ENCODE data around the gene HPGD.
"Not testable (repeated sequence)": the region's sequence is repeated elsewhere in the genome, so short reads cannot be mapped to it uniquely, and the experiment has no call there.

The HPGD gene

DNA sequence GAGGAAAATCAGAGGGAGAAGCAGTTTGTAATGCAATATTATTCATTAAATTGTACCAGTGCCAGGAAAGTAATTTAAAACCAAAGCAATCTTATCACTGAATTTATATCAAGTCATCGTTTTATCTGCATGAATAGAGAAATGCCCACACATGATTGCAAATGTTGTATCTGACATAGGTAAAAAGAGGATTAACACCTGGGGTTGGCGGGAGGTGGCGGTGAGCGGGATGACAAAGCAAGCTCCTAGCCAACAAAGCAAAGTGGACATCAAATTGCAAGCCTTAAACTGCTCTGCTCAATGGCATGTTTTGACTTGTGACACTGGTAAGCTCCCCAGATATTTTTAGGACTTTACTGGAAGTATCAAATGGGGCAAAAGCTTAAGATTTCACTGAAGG, 16.4 kb downstream of the HPGD start:
- Mint-ChIP-seq H3K27me3 (no peaks in the 10 kb centered on the region), H3K36me3 (no peaks in the 10 kb centered on the region), H3K4me3 (no peak overlapping the region), H3K9me3 (no peaks in the 10 kb centered on the region), H3K27ac (no peak overlapping the region), H3K4me1 (no peaks in the 10 kb centered on the region)
- ATAC-seq: no peak

DNA sequence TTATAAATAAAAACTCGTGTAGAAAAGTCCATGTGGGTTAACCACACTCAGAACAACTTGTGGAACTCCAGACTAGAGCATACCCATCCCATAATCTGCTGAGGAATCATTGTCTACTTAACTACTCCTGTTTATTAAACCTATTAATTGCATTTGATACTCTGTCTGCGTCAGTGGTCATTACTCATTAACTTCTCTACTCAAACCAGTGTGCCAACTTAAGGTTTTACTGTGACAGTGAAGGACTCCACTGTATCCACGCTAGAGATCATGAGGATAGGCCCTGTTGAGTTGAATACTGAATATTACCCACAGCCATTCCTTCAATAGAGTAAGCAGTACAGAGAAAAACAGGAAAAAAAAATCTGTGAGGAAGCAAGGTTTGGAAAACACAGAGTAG, 17.3 kb downstream of the HPGD start:
- ATAC-seq: no peak
- Mint-ChIP-seq H3K9me3 (no peaks in the 10 kb centered on the region), H3K4me1 (no peaks in the 10 kb centered on the region), H3K4me3 (no peak overlapping the region), H3K27me3 (no peaks in the 10 kb centered on the region), H3K36me3 (no peaks in the 10 kb centered on the region), H3K27ac (no peak overlapping the region)

DNA sequence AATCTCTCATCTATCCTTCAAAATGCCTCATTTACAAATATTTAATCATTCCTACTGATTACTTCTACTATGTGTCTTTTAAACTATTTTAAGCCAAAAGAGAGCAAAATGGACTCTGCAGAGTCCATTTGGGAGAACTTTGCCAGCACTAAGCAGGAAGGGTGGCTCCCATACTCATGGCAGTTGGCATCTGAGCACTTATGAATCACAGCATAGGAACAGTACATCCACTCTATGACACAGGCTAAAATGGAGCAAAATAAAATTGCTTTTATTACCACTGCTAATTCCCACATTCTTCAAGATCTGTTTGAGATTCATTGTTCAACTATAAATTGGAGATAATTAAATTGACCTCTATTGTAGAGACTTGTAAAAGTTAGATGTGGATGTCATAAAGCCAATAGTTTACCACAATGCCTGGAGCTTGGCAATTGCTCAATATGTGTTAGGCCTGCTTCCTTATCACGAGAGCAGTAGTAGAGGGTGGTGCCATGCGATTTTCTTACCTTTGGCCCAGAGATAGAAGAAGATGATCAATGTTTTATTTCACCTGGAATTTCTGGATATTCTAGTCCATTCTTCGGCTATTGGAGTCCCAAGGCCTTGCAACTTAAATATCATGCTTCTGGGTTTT, 19.1 kb downstream of the HPGD start:
- no peaks in the 10 kb centered on the region for H3K36me3 Mint-ChIP-seq
- H3K4me3 Mint-ChIP-seq: no peak overlapping the region
- no peaks in the 10 kb centered on the region for H3K4me1 Mint-ChIP-seq
- ATAC-seq: no peak
- H3K27me3 Mint-ChIP-seq: no peaks in the 10 kb centered on the region
- H3K27ac Mint-ChIP-seq: no peak overlapping the region
- H3K9me3 Mint-ChIP-seq: no peaks in the 10 kb centered on the region

DNA sequence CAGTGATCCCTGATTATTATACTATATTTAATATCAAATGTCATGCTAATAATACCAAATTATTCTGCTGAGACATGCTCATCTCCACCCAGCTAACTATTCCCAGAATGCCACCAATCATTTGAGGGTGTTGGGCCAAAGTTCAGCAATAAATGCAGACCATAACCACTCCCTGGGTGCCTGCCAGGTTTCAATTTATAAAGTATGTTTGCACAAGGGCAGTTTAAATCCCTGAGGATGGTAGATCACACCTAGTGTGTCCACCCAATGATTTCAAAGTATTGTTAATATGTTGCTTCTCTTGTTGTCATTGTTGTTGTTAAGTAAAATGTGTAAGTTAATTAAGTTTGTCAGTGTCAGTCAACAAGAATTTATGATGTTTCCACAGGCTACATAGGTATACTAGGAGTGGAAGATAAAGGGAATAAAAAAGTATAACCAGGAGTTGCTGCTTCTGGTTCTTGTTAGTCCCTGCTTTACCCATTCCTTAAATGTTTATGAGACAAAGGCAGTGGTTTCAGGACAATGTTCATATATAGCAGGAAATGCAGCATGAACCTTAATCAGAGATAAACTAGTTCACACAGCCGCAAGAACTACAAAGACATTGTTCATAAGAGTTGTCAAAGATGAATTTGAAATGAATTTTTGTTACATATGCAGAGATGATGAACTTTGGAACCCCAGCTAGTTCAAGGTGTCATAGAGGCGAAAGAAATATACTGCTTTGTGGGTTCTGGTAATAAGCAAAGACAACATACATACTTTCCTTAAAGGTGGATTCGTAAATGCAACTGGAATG, 25.5 kb downstream of the HPGD start:
- no peak for ATAC-seq
- no peak overlapping the region for H3K4me3 Mint-ChIP-seq
- H3K27ac Mint-ChIP-seq: no peak overlapping the region

DNA sequence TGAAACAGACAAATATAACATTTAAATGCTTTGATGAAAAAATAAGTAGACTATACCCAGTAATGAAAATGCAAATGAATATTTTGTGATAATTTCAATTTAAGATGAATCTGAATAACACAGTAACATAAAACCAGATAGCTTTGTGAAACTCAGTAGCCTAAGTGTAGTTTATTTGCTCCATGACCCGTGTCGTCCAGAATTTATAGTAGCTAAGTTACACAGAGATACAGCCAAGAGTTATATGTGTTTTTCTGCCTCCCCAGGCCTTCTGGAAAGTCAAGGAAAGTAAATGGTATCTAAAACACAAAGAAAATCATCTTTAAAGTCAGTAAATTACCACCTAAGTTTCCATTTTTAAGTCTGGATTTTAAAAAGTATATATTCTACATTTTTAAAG, 26.7 kb downstream of the HPGD start:
- ATAC-seq: no peak
- Mint-ChIP-seq H3K36me3 (no peaks in the 10 kb centered on the region), H3K4me3 (no peak overlapping the region), H3K27me3 (no peaks in the 10 kb centered on the region), H3K4me1 (no peaks in the 10 kb centered on the region), H3K27ac (no peak overlapping the region), H3K9me3 (no peaks in the 10 kb centered on the region)

More for the DNA sequence above, 25.5 kb downstream of the HPGD start:
- Mint-ChIP-seq H3K4me1 (no peaks in the 10 kb centered on the region), H3K36me3 (no peaks in the 10 kb centered on the region), H3K27me3 (no peaks in the 10 kb centered on the region), H3K9me3 (no peaks in the 10 kb centered on the region)

DNA sequence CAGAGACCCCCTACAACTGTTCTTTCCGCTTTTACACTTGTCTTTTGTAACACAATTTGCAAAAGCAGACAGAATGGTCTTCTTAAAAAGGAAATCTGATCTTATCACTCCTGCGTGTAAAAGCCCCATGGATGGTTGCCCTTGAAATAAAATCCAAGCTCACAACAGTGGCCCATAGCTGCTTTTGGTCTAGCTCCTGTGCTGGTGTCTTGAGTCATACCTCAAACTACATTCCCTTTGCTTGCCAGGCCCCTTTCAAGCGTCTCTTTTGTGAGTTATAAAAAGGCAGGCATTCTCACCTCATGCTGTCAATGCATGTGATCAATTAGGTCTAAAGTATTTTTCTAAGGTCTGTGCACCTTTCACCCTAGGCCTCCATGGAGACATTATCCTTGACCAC, 27.6 kb downstream of the HPGD start:
- Mint-ChIP-seq H3K36me3 (no peaks in the 10 kb centered on the region), H3K9me3 (no peaks in the 10 kb centered on the region), H3K27me3 (no peaks in the 10 kb centered on the region), H3K27ac (no peak overlapping the region), H3K4me1 (no peaks in the 10 kb centered on the region), H3K4me3 (no peak overlapping the region)
- ATAC-seq: no peak

DNA sequence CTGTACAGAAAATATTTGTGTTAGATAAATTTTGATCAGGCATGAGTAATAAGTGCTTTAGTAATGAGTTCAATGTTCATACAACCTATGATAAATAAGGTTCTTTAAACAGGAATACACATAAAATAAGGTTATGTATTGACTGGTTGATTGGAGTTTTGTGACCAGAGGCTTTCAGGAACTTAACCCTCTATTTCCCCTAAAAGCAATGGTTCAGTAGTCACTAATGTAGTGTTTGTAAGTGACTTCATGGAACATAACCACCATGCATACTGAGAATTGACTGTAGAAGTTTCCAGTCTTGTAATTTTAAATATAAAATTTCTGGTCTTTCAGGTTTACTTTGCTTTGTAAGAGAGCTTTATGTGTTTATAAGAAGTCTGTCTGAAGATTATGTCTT, 28.1 kb downstream of the HPGD start:
- H3K27me3 Mint-ChIP-seq: no peaks in the 10 kb centered on the region
- H3K4me1 Mint-ChIP-seq: no peaks in the 10 kb centered on the region
- H3K36me3 Mint-ChIP-seq: no peaks in the 10 kb centered on the region
- H3K9me3 Mint-ChIP-seq: no peaks in the 10 kb centered on the region
- no peak overlapping the region for H3K4me3 Mint-ChIP-seq
- ATAC-seq: no peak
- no peak overlapping the region for H3K27ac Mint-ChIP-seq

DNA sequence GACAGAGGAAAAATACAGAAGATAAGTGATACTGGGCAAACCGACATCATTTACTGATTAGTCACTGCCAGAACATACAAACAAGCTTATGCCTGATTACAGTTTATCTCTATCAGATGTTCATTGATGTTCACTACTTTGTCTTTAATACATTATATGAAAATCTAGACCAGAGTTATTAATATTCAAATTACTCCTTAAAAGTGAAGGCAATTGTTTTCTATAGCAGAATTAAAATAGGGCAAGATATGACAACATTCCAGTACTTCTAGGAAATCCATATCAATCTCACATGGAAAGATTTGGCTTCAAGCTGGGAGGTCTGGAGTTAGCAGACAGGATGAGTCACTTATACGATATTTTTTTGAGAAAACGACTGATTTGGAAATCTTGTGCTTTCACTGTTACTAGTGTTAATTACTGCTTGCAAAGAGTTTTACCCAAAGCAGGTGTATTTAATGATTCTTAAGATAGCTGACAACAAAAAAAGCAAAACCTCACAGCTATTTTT, 31.8 kb downstream of the HPGD start:
- Mint-ChIP-seq H3K4me3 (no peak overlapping the region), H3K36me3 (no peaks in the 10 kb centered on the region), H3K4me1 (no peaks in the 10 kb centered on the region), H3K9me3 (no peaks in the 10 kb centered on the region), H3K27ac (no peak overlapping the region), H3K27me3 (peaks cover 8% of the 10 kb centered on the region)
- no peak for ATAC-seq

DNA sequence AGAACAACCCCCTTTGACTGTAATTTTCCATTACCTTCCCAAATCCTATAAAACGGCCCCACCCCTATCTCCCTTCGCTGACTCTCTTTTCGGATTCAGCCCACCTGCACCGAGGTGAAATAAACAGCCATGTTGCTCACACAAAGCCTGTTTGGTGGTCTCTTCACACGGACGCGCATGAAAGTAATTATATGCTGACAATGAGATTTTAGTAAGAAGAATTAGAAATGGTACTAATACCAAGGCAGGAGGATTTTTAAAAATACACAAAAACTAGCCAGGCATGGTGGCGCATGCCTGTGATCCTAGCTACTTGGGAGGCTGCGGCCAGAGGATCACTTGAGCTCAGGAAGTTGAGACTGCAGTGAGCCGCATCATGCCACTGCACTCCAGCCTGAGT, 33.9 kb downstream of the HPGD start:
- H3K4me1 Mint-ChIP-seq, H3K9me3 Mint-ChIP-seq, ATAC-seq, H3K36me3 Mint-ChIP-seq, H3K4me3 Mint-ChIP-seq, H3K27me3 Mint-ChIP-seq, H3K27ac Mint-ChIP-seq: not testable (repeated sequence)

DNA sequence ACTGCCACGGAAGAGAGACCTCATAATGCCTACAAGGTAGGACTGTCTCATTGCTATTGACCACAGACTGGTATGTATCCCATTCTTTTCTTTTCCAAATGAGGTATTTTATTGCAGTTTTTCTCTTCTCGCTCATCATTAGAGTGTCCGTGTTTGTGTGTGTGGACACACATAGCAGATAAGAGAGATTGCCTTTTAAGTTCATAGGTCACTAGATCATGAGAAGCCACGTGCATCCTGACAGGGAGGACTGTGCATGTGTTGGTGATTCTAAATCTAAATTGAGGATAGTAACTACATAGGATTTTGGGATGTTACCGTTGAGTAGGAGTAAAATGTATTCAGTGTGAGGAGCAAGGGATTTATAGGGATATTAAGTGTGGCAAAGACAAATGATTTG, 37.3 kb downstream of the HPGD start:
- Mint-ChIP-seq H3K4me3 (no peak overlapping the region), H3K27ac (no peak overlapping the region), H3K27me3 (peaks cover 8% of the 10 kb centered on the region), H3K4me1 (no peaks in the 10 kb centered on the region), H3K9me3 (no peaks in the 10 kb centered on the region), H3K36me3 (no peaks in the 10 kb centered on the region)
- ATAC-seq: no peak

DNA sequence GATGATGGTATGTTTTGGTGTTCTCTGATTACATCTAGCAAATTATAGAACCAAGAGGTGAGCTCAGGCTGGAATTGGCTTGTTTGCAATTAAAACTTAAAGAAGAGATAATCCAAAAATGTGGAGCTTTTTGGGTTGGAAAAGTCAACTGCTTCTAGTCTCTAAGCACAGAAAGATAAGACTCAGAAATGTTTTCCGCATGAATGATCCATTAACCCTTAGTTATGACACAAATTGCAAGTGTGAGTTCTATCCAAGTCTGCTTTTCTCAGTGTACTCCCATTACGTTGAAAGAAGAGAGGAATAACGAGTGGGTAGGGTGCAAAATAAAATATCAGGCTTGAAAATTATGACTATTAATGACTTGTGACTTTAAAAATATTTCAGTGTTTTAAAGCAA, 38.5 kb downstream of the HPGD start:
- no peak overlapping the region for H3K27ac Mint-ChIP-seq

DNA sequence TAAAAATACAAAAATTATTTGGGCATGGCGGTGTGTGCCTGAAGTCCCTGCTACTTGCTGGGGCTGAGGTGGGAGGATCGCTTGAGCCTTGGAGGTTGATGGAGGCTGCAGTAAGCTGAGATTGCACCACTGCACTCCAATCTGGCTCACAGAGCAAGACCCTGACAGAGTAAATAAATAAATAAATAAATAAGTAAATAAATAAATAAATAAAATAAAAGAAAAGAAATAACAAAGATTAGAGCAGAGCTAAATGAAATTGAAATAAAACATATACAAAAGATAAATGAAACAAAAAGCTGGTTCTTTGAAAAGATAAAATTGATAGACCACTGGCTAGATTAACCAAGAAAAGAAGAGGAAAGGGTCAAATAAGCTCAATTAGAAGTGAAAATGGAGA, 43.1 kb downstream of the HPGD start:
- Mint-ChIP-seq H3K27me3 (no peaks in the 10 kb centered on the region), H3K4me3 (no peak overlapping the region), H3K27ac (no peak overlapping the region), H3K4me1 (no peaks in the 10 kb centered on the region), H3K36me3 (no peaks in the 10 kb centered on the region), H3K9me3 (no peaks in the 10 kb centered on the region)
- no peak for ATAC-seq

More for the DNA sequence above, 38.5 kb downstream of the HPGD start:
- H3K27me3 Mint-ChIP-seq: peaks cover 8% of the 10 kb centered on the region
- H3K4me1 Mint-ChIP-seq: no peaks in the 10 kb centered on the region
- no peaks in the 10 kb centered on the region for H3K36me3 Mint-ChIP-seq
- no peak for ATAC-seq
- H3K9me3 Mint-ChIP-seq: no peaks in the 10 kb centered on the region
- no peak overlapping the region for H3K4me3 Mint-ChIP-seq

DNA sequence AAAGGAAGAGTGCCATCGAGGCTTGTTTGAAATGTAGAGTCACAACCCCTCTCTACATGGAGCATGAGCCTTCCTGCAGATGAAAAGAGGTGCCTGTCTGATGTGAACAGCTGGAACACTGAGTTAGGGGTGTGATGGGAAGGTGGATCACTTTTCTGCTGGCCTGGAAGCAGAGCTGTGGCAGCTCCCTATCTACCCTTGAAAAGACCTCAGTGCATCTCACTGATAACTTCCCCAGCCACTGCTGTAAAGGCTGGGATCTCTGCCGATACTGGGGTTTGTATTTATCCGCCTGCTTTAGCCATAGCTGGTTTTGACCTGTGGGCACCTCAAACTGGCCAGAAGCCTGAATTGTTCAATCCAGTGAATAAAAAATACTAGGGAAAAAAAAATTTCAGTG, 46.8 kb downstream of the HPGD start:
- Mint-ChIP-seq H3K36me3 (no peaks in the 10 kb centered on the region), H3K27me3 (peaks cover 15% of the 10 kb centered on the region), H3K9me3 (no peaks in the 10 kb centered on the region), H3K27ac (no peak overlapping the region), H3K4me1 (no peaks in the 10 kb centered on the region), H3K4me3 (no peak overlapping the region)
- no peak for ATAC-seq

DNA sequence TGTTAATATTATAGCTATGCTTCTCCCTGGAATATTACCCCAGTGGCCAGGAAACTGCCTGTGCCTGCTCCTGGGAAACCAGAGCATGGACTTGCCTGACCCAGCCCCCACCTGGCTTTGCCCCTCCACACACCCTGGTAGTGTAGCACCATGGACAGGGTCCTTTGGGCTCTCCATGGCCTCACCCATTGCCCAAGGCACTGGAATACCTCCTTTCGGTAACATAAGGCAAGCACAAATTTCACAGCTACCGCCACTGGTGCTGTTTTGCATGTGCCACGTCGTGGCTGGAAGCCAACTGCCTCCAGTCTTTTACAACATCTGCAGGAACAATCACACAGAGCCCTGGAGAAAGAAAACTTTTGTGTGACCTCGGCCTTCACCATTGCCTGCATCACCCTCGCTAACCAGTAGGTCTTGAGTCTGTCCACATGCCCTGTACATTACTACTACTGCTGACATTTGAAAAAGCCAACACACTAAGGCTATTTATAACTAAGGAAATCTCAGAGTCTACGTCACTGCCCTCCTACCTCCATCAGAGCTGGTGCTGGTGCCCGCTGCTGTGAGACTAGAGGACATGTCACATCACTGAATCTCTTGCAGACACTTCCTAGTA, 47.7 kb downstream of the HPGD start:
- H3K36me3 Mint-ChIP-seq: no peaks in the 10 kb centered on the region
- peaks cover 15% of the 10 kb centered on the region for H3K27me3 Mint-ChIP-seq
- no peak for ATAC-seq
- no peak overlapping the region for H3K4me3 Mint-ChIP-seq
- H3K9me3 Mint-ChIP-seq: no peaks in the 10 kb centered on the region
- H3K4me1 Mint-ChIP-seq: no peaks in the 10 kb centered on the region
- no peak overlapping the region for H3K27ac Mint-ChIP-seq

DNA sequence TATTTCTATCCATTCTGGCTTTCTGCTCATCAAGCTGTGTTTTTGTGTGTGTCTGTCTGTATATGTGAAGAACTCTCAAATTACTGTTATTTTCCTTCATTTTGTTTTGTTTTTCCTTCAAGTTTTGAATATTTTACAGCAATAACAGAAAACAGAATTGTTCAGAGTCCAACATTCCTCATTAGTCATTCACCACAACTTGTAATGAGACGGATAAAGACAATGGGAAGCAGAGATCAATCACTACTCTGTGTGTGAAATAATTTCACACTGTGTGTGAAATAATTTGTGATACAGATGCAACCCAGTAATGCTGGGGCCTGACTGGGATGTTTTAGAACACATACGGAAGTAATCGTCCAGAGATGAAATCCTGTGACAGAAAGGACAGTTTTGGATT, 55.2 kb downstream of the HPGD start:
- Mint-ChIP-seq H3K4me1 (no peaks in the 10 kb centered on the region), H3K4me3 (no peak overlapping the region), H3K36me3 (no peaks in the 10 kb centered on the region), H3K27ac (no peak overlapping the region), H3K27me3 (peaks cover 12% of the 10 kb centered on the region), H3K9me3 (peaks cover 7% of the 10 kb centered on the region)
- ATAC-seq: no peak

DNA sequence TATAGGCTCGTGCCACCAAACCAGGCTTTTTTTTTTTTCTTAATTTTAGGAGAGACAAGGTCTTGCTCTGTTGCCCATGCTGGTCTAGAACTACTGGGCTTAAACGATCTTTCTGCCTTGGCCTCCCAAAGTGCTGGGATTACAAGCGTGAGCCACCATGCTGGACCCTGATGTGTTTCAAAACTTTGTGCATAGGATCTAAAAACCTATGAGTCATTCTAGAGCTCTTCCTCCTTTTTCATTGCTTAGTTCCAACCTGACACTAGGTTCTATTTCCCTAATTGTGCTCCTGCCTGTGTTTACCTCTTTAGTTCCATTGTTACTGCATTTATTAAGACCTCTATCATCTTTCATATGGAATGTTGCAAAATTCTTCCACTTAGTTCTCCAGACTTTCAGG, 57.3 kb downstream of the HPGD start:
- Mint-ChIP-seq H3K36me3 (no peaks in the 10 kb centered on the region), H3K4me1 (no peaks in the 10 kb centered on the region), H3K27me3 (no peaks in the 10 kb centered on the region), H3K27ac (no peak overlapping the region), H3K9me3 (peaks cover 10% of the 10 kb centered on the region), H3K4me3 (no peak overlapping the region)
- ATAC-seq: no peak

Measured in stimulated activated memory B cell treated with anti-CD40 and anti-IgM and Interleukin-4, amounts not matched to agents 10 μg/mL and 1 μg/mL and 100 μg/mL, for 72 hours (primary cell).